ENCODE measurements around the gene RNASE12. TPM values are rescaled to one million over a fixed set of nuclear protein-coding genes. Genes with fewer than 3 reads are reported as not detected.

The RNASE12 gene
- total RNA-seq, 6 donors from 2014 or later = not detected

DNA sequence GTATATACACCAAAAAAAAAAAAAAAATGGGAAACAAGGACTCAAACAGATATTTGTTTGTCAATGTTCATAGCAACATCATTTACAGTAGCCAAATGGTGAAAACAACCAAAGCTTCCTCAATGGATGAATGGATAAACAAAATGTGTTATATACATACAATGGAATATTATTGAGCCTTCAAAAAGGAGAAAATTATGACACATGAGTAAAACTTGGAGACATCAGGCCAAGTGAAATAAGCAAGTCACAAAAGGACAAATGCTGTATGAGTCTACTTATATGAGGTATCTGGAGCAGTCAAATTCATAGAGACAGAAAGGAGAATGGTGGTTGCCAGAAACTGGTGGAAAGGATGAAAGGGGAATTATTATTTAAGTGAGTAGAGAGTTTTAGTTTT is 38.2 kb downstream of the RNASE12 start:
- H3K4me3 ChIP-seq = no peak overlapping the region
- no peaks in the 10 kb centered on the region for H3K27me3 ChIP-seq
- H3K36me3 ChIP-seq = no peaks in the 10 kb centered on the region
- H3K27ac ChIP-seq = no peak overlapping the region
- ATAC-seq (ENCODE audit: low FRiP score in 2 of 2) (no peak), DNase-seq (no peak)
- H3K4me1 ChIP-seq = peaks cover 0 to 6% (median 0%) of the 10 kb centered on the region in 4 donors
- no peak for TF ChIP-seq POLR2AphosphoS5 (IDR thresholded peaks at IDR 0.05)
- TF ChIP-seq, protein P1, sequence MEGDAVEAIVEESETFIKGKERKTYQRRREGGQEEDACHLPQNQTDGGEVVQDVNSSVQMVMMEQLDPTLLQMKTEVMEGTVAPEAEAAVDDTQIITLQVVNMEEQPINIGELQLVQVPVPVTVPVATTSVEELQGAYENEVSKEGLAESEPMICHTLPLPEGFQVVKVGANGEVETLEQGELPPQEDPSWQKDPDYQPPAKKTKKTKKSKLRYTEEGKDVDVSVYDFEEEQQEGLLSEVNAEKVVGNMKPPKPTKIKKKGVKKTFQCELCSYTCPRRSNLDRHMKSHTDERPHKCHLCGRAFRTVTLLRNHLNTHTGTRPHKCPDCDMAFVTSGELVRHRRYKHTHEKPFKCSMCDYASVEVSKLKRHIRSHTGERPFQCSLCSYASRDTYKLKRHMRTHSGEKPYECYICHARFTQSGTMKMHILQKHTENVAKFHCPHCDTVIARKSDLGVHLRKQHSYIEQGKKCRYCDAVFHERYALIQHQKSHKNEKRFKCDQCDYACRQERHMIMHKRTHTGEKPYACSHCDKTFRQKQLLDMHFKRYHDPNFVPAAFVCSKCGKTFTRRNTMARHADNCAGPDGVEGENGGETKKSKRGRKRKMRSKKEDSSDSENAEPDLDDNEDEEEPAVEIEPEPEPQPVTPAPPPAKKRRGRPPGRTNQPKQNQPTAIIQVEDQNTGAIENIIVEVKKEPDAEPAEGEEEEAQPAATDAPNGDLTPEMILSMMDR (IDR thresholded peaks at IDR 0.05) = no peak
- no peak for TF ChIP-seq EP300 (IDR thresholded peaks at IDR 0.05)
- no peak for TF ChIP-seq POLR2A (IDR thresholded peaks at IDR 0.05)
- H3K9me3 ChIP-seq = no peaks in the 10 kb centered on the region

DNA sequence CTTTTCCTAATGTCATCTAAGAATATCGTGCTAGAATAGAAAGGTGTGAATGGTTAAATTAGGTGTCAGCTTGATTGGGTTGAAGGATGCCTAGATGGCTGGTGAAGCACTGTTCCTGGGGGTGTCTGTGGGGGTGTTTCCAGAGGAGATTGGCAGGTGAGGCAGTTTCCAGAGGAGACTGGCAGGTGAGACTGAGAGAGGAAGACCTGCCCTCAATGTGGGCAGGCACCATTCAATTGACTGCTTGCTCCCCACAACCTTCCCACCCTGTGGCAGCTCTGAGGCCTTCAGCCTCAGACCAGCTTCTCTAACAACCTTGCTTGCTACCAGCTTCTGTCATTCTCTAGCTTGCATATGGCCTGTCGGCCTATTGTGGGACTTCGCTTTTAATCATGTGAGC is 39.6 kb downstream of the RNASE12 start:
- Histone ChIP-seq H3K36me3 (no peaks in the 10 kb centered on the region), H3K4me3 (no peak overlapping the region), H3K4me1 (peaks cover 0 to 6% (median 0%) of the 10 kb centered on the region in 4 donors), H3K27ac (no peak overlapping the region), H3K9me3 (no peaks in the 10 kb centered on the region), H3K27me3 (no peaks in the 10 kb centered on the region)
- TF ChIP-seq, protein P1 (IDR thresholded peaks at IDR 0.05) = no peak
- TF ChIP-seq EP300 (IDR thresholded peaks at IDR 0.05) = no peak
- no peak for TF ChIP-seq POLR2AphosphoS5 (IDR thresholded peaks at IDR 0.05)
- TF ChIP-seq POLR2A (IDR thresholded peaks at IDR 0.05) = no peak
- no peak for DNase-seq
- ATAC-seq (ENCODE audit: low FRiP score in 2 of 2) = no peak
- WGBS, 2 donors = 86 to 93% methylated on average over 3 of the region's 3 CpGs

DNA sequence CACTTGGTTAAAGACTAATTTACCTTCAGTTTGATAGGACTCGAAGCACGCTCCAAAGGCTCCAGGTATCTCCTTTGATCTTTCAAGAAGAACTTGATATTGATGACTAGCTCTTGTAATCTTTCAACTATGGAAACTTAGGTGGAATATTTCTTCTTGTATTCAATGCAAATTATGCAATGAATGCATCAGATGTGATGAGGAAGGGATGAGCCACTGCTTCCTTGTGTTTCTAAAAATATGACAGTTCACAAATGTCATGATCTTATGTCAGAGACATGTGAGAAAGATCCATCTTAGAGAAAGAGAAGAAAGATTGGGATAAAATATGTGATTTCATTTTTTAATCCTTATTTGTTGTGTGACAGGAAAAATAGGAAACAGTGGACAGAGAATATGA is 40.2 kb downstream of the RNASE12 start:
- Histone ChIP-seq H3K27ac (no peak overlapping the region), H3K27me3 (no peaks in the 10 kb centered on the region), H3K9me3 (no peaks in the 10 kb centered on the region), H3K4me3 (no peak overlapping the region), H3K36me3 (no peaks in the 10 kb centered on the region), H3K4me1 (peaks cover 0 to under 1% (median 0%) of the 10 kb centered on the region in 4 donors)
- WGBS, 2 donors = 88 to 97% methylated on average over 2 of the region's 2 CpGs
- DNase-seq (no peak), ATAC-seq (ENCODE audit: low FRiP score in 2 of 2) (no peak)
- TF ChIP-seq POLR2A (IDR thresholded peaks at IDR 0.05) (no peak), POLR2AphosphoS5 (IDR thresholded peaks at IDR 0.05) (no peak), EP300 (IDR thresholded peaks at IDR 0.05) (no peak)
- TF ChIP-seq, protein P1 (IDR thresholded peaks at IDR 0.05) = no peak

DNA sequence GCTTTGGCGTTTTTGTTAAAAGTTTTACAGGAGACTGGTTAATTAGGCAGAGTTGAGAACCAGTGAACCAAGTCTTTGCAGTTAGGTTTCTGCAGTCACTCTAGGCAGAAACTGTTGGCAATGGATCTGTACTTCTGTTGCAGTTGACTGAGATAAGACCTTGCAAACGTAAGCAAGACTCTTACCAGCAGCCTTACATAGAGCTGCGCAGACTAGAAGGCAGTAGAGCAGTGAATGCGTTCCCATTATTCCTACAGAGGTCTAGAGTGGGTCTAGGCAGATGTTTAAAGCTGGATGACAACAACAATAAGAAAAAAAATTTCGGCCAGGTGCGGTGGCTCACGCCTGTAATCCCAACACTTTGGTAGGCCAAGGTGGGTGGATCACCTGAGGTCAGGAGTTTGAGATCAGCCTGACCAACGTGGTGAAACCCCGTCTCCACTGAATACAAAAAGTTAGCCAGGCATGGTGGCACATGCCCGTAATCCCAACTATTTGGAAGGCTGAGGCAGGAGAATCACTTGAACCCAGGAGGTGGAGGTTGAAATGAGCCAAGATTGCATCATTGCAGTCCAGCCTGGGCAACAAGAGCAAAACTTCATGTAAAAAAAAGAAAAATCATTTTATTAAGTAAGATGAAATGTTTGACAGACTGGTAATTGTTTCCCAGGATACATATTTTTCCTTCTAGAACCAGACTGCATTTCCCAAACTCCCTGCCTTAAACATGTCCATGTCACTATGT is 42.6 kb downstream of the RNASE12 start:
- TF ChIP-seq, protein P1 (IDR thresholded peaks at IDR 0.05) = no peak
- TF ChIP-seq POLR2A (IDR thresholded peaks at IDR 0.05) = no peak
- no peak for TF ChIP-seq POLR2AphosphoS5 (IDR thresholded peaks at IDR 0.05)
- no peak for TF ChIP-seq EP300 (IDR thresholded peaks at IDR 0.05)
- H3K4me3 ChIP-seq = no peak overlapping the region
- DNase-seq = no peak
- H3K36me3 ChIP-seq = no peaks in the 10 kb centered on the region
- H3K27ac ChIP-seq = no peak overlapping the region
- no peaks in the 10 kb centered on the region for H3K27me3 ChIP-seq
- WGBS, 2 donors = 90% methylated on average over 10 of the region's 10 CpGs
- H3K9me3 ChIP-seq = no peaks in the 10 kb centered on the region
- ATAC-seq (ENCODE audit: low FRiP score in 2 of 2) = no peak
- H3K4me1 ChIP-seq = no peaks in the 10 kb centered on the region

DNA sequence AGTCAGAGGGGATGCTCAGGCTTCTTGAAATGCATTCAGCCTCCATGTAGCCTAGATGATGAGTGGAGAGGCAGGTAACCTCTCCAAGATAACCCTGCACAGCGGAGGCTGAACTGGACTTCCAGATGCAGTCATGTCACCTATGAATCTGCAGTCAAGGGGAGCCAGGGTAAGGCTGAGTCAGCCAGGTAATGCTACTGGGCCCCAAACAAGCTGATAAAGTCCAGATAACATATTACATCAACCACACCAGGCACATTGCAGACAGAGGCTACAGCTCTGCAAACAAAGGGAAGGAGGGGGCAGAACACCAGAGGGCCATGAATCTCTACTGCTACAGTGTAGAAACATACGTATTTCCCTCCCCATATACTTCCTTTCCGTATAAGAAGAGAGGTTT is 44.3 kb downstream of the RNASE12 start:
- DNase-seq (no peak), ATAC-seq (ENCODE audit: low FRiP score in 2 of 2) (no peak)
- no peaks in the 10 kb centered on the region for H3K9me3 ChIP-seq
- WGBS, 2 donors = 59 to 69% methylated on average over 3 of the region's 3 CpGs
- H3K36me3 ChIP-seq = no peaks in the 10 kb centered on the region
- TF ChIP-seq, protein P1 (IDR thresholded peaks at IDR 0.05) = no peak
- TF ChIP-seq POLR2A (IDR thresholded peaks at IDR 0.05) (no peak), POLR2AphosphoS5 (IDR thresholded peaks at IDR 0.05) (no peak), EP300 (IDR thresholded peaks at IDR 0.05) (no peak)
- H3K4me1 ChIP-seq = no peaks in the 10 kb centered on the region
- H3K27me3 ChIP-seq = no peaks in the 10 kb centered on the region
- no peak overlapping the region for H3K27ac ChIP-seq
- H3K4me3 ChIP-seq = no peak overlapping the region
